Activated T-cell treated with anti-CD3 and anti-CD28 coated beads for 24 hours (primary cell): ENCODE data around the gene NOC2L.
A peak's percentile ranks its signal among the peaks of the same experiment; 100 is the strongest.

ENCODE experiments used
- DNase-seq: peaks from one replicate; pipeline ENCODE4 v3.0.0-alpha.2; 2020; ENCODE audit warnings: low read depth

The NOC2L gene

GRCh38 chr1:929712-930632, 29.1 kb downstream of the NOC2L start:
- no peak for DNase-seq

DNA sequence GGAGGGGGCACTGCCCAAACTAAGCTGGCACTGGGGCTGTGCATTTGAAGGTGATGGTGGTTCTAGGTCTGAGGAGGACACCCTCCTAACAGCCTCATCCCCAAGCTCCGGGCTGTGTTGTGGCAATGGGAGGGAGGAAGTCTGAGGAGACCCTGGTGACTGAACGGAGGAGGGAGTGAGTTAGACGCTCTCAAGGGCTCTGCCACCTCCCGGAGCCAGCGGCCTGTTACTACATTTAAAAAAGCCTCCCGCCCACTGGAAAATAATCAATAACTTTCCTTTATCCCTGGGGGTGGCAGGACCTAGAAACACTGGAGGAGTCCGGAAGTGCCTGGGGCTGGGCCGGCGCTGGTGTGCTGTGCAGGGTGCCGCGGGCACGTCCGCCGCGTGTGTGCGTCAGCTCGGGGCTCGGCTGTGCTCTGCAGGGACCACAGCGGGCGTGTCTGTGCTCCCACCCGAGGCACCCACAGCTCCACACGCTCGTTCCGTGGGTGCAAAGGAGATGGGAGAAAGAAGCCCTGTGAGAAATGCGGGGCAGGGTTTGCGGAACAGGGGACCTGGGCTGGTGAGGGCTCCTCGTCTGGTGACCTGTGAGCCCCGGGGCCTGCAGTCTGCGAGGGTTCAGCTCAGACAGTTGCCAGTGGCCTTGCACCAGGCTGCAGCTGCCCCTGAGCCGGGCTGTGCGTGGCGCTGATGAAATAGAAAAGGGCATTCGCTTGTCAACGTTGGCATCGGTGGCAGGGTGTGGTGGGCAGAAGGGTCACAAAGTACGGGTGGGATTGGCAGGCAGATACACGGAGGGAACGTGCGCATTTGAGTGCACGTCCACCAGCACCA, 30.0 kb downstream of the NOC2L start:
- DNase-seq, result no peak

DNA sequence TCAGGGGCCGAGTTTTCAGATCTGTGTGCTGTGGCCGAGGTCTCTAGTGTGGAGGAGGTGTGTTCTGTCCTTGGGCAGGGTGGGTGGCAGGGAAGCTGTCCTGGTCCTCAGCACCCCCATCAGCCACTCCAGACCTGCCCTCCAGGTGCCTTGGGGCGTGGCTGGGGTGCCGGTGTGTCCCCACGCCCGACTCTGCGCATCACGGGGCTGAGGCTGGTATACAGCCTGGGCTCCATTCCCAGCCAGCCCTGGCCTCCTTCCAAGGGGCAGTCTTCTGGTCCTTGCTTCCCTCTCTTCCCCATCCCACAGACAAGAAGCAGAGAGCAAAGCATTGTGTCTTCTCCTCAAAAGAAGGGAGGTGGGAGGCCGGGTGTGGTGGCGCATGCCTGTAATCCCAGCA, 31.3 kb downstream of the NOC2L start:
- no peak for DNase-seq

DNA sequence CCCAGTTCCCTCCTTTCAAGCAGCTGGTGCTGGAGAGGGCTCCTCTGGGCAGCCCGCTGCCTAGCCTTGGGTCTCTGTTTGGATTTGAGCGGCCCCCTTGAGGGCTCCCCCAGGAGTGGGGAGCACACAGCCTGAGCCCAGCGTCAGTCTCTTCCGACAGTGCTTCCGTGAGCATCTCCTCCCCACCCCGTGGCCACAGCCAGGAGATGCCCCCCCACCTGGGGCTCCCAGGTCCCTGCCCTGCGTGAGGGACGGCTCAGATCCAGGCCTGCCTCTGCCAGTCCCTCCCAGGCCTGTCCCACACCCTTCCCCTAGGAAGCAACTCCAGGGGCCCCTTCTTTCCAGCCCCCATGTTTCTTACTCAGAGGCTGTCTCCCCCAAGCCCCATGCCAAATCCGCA, 31.8 kb downstream of the NOC2L start:
- DNase-seq, result no peak

GRCh38 chr1:925561-926421, 33.3 kb downstream of the NOC2L start:
- DNase-seq, result no peak

- no peak for DNase-seq
These were observed 34.1 kb downstream of the NOC2L start for GRCh38 chr1:924656-925560.

DNA sequence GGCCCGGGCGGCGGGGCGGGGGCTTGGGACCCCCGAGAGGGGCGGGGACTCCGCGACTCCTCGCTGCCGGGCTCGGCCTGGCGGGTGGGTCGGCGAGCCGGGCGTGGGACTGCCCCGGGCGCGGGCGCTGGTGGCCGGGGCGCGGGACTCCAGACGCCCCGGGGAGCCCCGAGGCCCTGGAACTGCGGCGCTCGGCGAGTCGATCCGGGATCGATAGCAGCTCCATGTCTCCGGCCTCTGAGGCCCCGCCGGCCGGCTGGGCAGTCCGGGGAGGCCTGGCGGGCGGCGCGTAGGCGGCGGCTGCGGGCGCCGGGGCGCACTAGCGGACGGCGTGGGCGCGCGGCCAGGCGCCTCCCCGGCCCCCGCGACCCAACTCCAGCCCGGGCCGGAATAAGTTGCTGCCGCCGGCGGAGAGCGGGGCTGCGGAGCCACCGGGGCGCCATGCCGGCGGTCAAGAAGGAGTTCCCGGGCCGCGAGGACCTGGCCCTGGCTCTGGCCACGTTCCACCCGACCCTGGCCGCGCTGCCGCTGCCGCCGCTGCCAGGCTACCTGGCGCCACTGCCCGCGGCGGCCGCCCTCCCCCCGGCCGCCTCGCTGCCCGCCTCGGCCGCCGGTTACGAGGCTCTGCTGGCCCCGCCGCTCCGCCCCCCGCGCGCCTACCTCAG, 34.9 kb downstream of the NOC2L start:
- DNase-seq, result no peak

DNA sequence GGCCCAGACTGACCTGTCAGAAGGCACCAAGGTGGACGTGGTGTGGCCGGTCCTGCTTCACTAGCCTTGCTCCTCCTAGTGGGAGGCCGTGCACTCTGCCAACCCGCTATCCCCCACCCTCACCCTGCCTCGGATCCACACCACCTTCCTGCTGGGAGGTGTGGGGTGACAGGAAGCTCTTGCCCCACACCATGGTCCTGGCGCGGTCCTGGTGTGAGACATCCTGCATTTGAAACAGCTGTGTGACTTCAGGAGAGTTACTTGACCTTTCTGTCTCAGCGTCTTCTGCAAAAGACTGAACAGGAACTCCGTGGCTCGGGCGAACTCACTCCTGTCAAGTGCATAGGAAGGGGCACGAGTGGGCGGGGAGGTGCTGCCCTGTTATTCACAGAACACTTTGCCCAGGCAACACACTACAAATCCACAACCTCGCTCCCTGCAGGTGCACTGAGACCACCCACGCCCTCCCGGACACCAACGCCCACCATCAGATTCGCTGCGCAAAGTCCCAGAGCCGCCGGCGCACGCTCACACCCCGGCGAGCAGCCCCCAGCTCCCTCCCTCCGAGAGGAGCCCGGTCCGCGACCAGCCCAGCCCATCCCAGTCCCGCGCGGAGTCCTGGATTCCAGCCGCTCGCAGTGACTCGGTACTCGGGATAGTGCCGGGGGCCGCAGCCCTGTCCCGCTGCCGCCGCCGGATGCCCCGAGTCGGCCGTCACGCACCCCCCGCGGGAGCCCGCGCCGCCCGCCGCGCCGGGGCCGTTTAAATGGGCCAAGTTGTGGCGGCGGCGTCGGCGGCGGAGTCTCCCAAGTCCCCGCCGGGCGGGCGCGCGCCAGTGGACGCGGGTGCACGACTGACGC, 35.7 kb downstream of the NOC2L start, which contains the start of gene SAMD11:
Gene SAMD11, plus strand, starts transcription at position 793 of the 860 bp plus-strand sequence. CDS start 509 bp downstream, outside the sequence.
- peak; percentile 34 for DNase-seq

DNA sequence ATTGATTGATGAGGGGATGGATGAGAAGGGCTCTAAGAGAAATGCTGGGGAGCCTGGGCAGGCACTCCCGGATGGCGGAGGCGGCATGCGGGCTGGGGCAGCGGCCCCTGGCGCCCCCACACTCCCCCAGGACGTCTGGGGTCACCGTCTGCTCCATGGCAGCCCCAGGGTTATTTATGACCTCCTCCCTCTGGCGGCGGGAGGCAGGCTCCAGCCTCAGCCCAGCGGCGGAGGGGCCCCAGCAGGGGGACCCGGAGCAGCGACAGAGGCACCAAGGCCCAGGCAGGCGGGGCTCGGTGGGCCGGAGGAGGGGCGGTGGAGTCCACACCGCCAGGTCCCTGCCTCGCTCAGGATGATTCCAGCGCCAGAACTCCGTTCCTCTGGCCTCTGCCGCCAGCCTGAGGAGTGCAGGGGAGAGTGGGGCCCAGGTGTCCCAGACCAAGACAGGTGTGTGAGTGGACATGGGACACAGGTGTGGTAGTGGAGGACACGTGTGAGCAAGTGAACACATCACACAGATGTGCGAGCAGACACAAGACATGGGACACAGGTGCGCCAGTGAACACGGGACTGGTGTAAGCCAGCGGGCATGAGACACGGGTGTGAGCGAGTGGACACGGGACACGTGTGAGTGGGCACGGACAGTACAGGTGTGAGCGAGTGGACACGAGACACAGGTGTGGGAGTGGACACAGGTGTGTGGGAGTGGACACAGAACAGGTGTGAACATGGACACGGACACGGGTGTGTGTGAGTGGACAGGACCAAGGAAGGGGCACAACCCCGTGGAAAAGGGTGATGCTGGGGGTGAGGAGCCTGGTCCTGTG, 37.8 kb downstream of the NOC2L start:
- no peak for DNase-seq

DNA sequence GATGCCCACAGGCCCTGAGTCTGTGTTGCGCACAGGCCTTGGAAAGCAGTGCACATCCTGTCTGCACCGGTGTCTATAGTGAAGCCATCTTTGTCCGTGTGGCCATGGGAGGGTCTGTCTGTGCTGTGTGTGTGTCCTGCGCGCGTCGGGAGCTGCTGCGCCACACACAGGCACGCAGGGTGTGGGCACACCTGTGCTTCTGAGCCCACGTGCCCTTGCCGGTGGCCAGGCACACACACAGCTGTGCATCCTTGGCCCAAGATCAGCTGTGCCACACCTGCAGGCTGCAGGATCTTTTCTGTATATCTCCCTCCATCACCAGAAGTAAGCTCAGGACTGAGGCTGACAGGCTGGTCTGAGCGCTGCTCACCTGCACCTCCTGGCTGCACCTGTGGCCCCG, 38.5 kb downstream of the NOC2L start:
- DNase-seq, result no peak

GRCh38 chr1:920010-920409, 39.0 kb downstream of the NOC2L start:
- DNase-seq, result no peak

GRCh38 chr1:919271-919872, 39.7 kb downstream of the NOC2L start:
- no peak for DNase-seq

DNA sequence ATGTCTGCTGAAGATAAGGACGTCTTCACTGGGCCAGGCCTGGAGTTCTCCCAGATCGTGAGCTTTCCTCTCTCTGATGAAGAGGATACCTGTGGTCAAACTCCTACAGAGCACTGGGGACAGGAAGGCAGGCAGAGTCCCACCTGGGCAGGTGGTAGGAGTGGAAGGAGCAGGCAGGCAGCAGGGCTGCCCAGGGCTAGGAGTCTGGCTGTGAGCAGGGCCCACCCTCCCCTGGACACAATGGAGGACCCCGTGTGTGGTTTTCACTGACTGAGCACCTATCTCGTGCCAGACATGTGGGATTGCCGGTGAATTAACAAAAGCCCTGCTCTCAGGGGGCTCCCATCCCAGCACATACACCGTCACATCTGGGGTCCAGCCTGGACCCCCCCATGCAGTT, 40.2 kb downstream of the NOC2L start:
- no peak for DNase-seq

DNA sequence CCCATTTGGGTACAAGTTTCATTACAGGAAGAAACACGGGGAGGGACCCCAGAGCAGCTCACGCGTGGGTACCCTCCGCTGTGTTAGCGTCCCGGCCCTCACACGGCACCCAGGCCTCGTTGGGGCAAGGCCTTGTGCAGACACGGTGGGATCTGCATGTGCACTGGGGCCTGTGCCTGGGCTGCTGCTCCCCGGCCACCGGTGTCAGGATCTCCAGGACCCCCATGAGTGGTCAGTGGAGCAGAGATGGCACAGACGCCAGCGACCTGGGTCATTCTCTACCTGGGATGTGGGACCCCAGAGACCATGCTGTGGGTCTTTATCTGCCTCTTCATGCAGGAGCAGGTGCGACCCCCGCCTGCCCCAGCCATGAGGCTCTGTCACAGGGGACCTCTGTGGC, 40.7 kb downstream of the NOC2L start:
- DNase-seq, result no peak

- no peak for DNase-seq
These were observed 41.5 kb downstream of the NOC2L start for GRCh38 chr1:917466-918091.

DNA sequence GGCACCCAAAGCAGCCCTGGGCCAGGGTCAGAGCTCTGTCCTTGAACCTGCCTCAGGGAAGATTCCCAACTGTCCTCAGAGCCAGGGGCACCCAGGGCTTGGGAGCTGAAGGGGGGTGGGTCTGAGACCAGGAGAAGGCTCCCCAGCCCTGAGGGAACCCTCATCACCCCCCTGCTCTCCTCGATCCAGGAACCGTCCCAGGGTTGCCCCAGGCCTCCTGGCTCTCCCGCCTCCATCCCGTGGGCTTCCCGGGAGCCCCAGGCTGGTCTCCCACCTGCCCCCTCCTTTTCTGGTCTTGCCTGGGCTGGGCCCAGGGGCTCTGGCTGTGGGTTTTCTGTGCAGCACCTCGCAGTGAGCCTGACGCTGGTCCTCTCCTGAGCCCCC, 42.0 kb downstream of the NOC2L start:
- DNase-seq, result no peak

GRCh38 chr1:916173-917075, 42.6 kb downstream of the NOC2L start:
- DNase-seq, result no peak
